ENCODE data around the gene RAB8B. TPM values are rescaled to one million over a fixed set of nuclear protein-coding genes. Genes with fewer than 3 reads are reported as not detected.

The RAB8B gene
- total and polyA plus RNA-seq, 5 donors from 2014 or later: 67.4 to 114 (median 77.7) TPM

DNA sequence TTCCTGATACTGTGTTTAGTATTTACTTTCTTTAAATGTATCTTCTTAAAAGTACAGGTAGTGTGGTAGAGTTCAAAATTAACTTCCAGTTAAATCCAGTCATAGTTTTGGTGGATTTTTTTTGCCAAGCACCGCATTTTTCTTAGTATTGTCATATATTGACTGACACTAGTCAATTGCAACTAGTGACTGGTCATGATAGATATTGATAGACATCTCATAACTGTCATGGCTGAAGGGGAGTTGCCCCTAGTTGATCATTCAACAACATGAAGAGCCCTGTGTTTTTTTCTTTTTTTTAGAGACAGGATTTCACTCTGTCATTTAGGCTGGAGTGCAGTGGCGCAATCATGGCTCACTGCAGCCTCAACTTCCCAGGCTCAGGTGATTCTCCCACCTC is 22.1 kb downstream of the RAB8B start:
- Histone ChIP-seq H3K36me3 (ENCODE audit: control insufficient read depth, insufficient read depth, low read length) (peaks cover 6% of the 10 kb centered on the region), H3K27ac (ENCODE audit: insufficient read depth, low read length, poor library complexity, severe bottlenecking) (peak overlapping the region; percentile 64), H3K4me1 (ENCODE audit: control insufficient read depth, insufficient read depth, low read length, poor library complexity, severe bottlenecking) (peaks cover 72% of the 10 kb centered on the region), H3K9me3 (ENCODE audit: control insufficient read depth in 2 of 2, low read length in 2 of 2) (no peaks in the 10 kb centered on the region), H3K4me3 (ENCODE audit: low read depth, low read length) (peak overlapping the region; percentile 72), H3K27me3 (ENCODE audit: control insufficient read depth, insufficient read depth, low read length) (no peaks in the 10 kb centered on the region)
- Mint-ChIP-seq H3K36me3 (peaks cover 20% of the 10 kb centered on the region), H3K9me3 (no peaks in the 10 kb centered on the region), H3K27me3 (no peaks in the 10 kb centered on the region), H3K4me1 (peaks cover 47 to 86% (median 69%) of the 10 kb centered on the region in 4 donors), H3K27ac (peak overlapping the region; percentile 82 to 98 (median 83)), H3K4me3 (peak overlapping the region; percentile 60 to 90 (median 75))
- DNase-seq: no peak
- no peak for ATAC-seq (ENCODE audit: low read depth in 2 of 2)

DNA sequence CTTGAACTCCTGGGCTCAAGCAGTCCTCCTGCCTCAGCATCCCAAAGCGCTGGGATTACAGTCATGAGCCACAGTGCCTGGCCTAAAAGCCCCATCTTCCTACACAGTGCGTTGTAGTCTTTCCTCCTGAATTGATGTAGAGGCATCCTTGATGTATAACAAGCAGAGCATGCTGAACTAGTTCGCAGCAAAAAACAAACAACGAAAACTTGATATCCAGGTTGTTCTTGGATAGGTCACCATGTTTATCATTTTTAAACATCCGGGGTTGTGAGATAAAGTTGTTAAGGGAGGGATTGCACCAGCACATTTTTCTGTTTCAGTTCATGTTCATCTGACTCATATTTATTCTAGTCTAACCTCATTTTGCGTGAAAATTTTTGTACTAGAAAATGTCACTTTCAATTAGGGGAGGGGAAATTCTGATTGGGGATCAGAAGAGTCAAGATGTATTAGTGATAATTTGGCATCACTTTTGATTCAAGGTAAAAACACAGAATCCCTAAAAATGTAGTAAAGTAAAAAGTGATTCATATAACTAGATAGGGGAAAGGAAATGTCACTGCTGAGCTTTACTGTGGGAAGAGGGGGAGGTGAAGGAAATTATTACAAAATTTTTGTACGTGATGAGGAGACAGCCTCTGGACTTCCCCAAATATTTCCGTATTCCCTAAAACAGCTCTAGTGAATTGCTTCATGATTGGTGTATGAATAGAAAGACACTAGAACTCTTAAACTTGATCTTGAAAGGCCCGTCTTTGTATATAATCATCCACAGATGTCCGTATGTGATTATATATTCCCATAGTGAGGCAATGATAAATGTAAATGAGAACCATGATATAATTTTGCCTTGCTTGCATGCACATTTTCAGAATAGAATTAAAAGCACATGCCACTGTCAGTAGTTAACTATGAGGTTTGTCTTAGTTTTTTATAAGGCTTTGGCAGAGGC is 22.9 kb downstream of the RAB8B start:
- Histone ChIP-seq H3K27me3 (ENCODE audit: control insufficient read depth, insufficient read depth, low read length) (no peaks in the 10 kb centered on the region), H3K4me1 (ENCODE audit: control insufficient read depth, insufficient read depth, low read length, poor library complexity, severe bottlenecking) (peaks cover 69% of the 10 kb centered on the region), H3K9me3 (ENCODE audit: control insufficient read depth in 2 of 2, low read length in 2 of 2) (no peaks in the 10 kb centered on the region), H3K4me3 (ENCODE audit: low read depth, low read length) (peak overlapping the region; percentile 72), H3K27ac (ENCODE audit: insufficient read depth, low read length, poor library complexity, severe bottlenecking) (peak overlapping the region; percentile 64), H3K36me3 (ENCODE audit: control insufficient read depth, insufficient read depth, low read length) (peaks cover 7% of the 10 kb centered on the region)
- H3K4me3 Mint-ChIP-seq: peak overlapping the region; percentile 67 to 77 (median 73)
- DNase-seq (peak in 2 of 3 donors; percentile 45 to 80), ATAC-seq (ENCODE audit: low read depth in 2 of 2) (peak; percentile 61 to 72)
- H3K9me3 Mint-ChIP-seq: no peaks in the 10 kb centered on the region
- peaks cover 13% of the 10 kb centered on the region for H3K36me3 Mint-ChIP-seq
- H3K27ac Mint-ChIP-seq: peak overlapping the region; percentile 3 to 89 (median 82)
- peaks cover 41 to 84% (median 63%) of the 10 kb centered on the region in 4 donors for H3K4me1 Mint-ChIP-seq
- H3K27me3 Mint-ChIP-seq: no peaks in the 10 kb centered on the region

DNA sequence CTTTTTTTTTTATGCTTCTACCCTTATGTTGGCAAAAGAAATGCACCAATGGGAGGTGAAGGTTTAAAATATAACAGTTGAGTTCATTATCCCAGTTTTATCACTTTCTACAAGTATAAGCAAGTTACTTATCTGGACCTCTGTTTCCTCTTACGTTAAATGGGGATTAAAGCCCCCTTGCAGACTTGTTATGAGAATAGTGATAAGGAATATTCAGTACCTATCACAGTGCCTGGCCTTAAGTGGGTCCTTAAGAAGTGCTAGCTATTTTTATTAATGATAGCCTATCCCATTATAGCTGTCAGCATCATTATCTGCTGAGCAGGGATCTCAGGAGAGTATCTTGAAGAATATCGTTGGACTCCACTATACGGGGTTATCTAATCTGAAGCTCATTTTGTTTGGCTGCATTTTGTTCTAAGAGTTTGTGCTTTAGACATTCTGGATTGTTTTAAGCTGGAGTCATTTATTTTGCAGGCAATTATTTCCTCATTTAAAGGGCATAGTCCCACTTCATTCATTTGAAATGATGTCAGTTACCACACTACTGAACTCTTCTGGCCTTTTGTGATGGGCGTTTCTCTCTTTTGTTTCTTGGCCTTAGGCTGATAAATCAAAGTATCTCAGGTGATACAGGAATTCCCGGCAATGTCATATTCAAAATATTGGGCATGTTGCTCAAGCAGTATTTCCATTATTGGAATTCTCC is 28.8 kb downstream of the RAB8B start:
- Mint-ChIP-seq H3K27ac (peak overlapping the region; percentile 20 to 88 (median 33)), H3K9me3 (no peaks in the 10 kb centered on the region), H3K4me3 (peak overlapping the region in 2 of 4 donors; percentile 14 to 43), H3K27me3 (no peaks in the 10 kb centered on the region), H3K36me3 (peaks cover 16% of the 10 kb centered on the region), H3K4me1 (peaks cover 44 to 78% (median 59%) of the 10 kb centered on the region in 4 donors)
- peaks cover 9% of the 10 kb centered on the region for H3K36me3 ChIP-seq (ENCODE audit: control insufficient read depth, insufficient read depth, low read length)
- H3K27ac ChIP-seq (ENCODE audit: insufficient read depth, low read length, poor library complexity, severe bottlenecking): no peak overlapping the region
- H3K4me1 ChIP-seq (ENCODE audit: control insufficient read depth, insufficient read depth, low read length, poor library complexity, severe bottlenecking): peaks cover 34% of the 10 kb centered on the region
- H3K4me3 ChIP-seq (ENCODE audit: low read depth, low read length): no peak overlapping the region
- no peaks in the 10 kb centered on the region for H3K27me3 ChIP-seq (ENCODE audit: control insufficient read depth, insufficient read depth, low read length)
- ATAC-seq (ENCODE audit: low read depth in 2 of 2) (no peak), DNase-seq (no peak)
- H3K9me3 ChIP-seq (ENCODE audit: control insufficient read depth in 2 of 2, low read length in 2 of 2): no peaks in the 10 kb centered on the region

- peaks cover 44 to 74% (median 58%) of the 10 kb centered on the region in 4 donors for H3K4me1 Mint-ChIP-seq
- DNase-seq (no peak), ATAC-seq (ENCODE audit: low read depth in 2 of 2) (no peak)
- H3K4me3 ChIP-seq (ENCODE audit: low read depth, low read length): no peak overlapping the region
- H3K9me3 Mint-ChIP-seq: no peaks in the 10 kb centered on the region
- H3K27me3 ChIP-seq (ENCODE audit: control insufficient read depth, insufficient read depth, low read length): no peaks in the 10 kb centered on the region
- H3K4me1 ChIP-seq (ENCODE audit: control insufficient read depth, insufficient read depth, low read length, poor library complexity, severe bottlenecking): peaks cover 25% of the 10 kb centered on the region
- no peaks in the 10 kb centered on the region for H3K9me3 ChIP-seq (ENCODE audit: control insufficient read depth in 2 of 2, low read length in 2 of 2)
- H3K27ac Mint-ChIP-seq: peak overlapping the region in 2 of 3 donors; percentile 55 to 88
- H3K36me3 Mint-ChIP-seq: peaks cover 16% of the 10 kb centered on the region
- peak overlapping the region in 1 of 4 donors; percentile 35 for H3K4me3 Mint-ChIP-seq
- no peak overlapping the region for H3K27ac ChIP-seq (ENCODE audit: insufficient read depth, low read length, poor library complexity, severe bottlenecking)
- peaks cover 19% of the 10 kb centered on the region for H3K36me3 ChIP-seq (ENCODE audit: control insufficient read depth, insufficient read depth, low read length)
- no peaks in the 10 kb centered on the region for H3K27me3 Mint-ChIP-seq
Measured at GRCh38 chr15:63219196-63219710, 29.8 kb downstream of the RAB8B start.

GRCh38 chr15:63221346-63221745 is 31.9 kb downstream of the RAB8B start:
- Mint-ChIP-seq H3K4me1 (peaks cover 47 to 79% (median 63%) of the 10 kb centered on the region in 4 donors), H3K27me3 (no peaks in the 10 kb centered on the region), H3K27ac (peak overlapping the region in 2 of 3 donors; percentile 88 to 92), H3K4me3 (no peak overlapping the region), H3K9me3 (no peaks in the 10 kb centered on the region), H3K36me3 (peaks cover 25% of the 10 kb centered on the region)
- Histone ChIP-seq H3K4me3 (ENCODE audit: low read depth, low read length) (no peak overlapping the region), H3K27ac (ENCODE audit: insufficient read depth, low read length, poor library complexity, severe bottlenecking) (no peak overlapping the region), H3K36me3 (ENCODE audit: control insufficient read depth, insufficient read depth, low read length) (peaks cover 33% of the 10 kb centered on the region), H3K27me3 (ENCODE audit: control insufficient read depth, insufficient read depth, low read length) (no peaks in the 10 kb centered on the region), H3K4me1 (ENCODE audit: control insufficient read depth, insufficient read depth, low read length, poor library complexity, severe bottlenecking) (peaks cover 17% of the 10 kb centered on the region), H3K9me3 (ENCODE audit: control insufficient read depth in 2 of 2, low read length in 2 of 2) (no peaks in the 10 kb centered on the region)
- DNase-seq (no peak), ATAC-seq (ENCODE audit: low read depth in 2 of 2) (no peak)

- Mint-ChIP-seq H3K4me3 (no peak overlapping the region), H3K27me3 (no peaks in the 10 kb centered on the region), H3K4me1 (peaks cover 54 to 85% (median 76%) of the 10 kb centered on the region in 4 donors), H3K36me3 (peaks cover 20% of the 10 kb centered on the region), H3K27ac (peak overlapping the region in 1 of 3 donors; percentile 25), H3K9me3 (no peaks in the 10 kb centered on the region)
- H3K27ac ChIP-seq (ENCODE audit: insufficient read depth, low read length, poor library complexity, severe bottlenecking): no peak overlapping the region
- H3K4me3 ChIP-seq (ENCODE audit: low read depth, low read length): no peak overlapping the region
- peaks cover 37% of the 10 kb centered on the region for H3K36me3 ChIP-seq (ENCODE audit: control insufficient read depth, insufficient read depth, low read length)
- ATAC-seq (ENCODE audit: low read depth in 2 of 2) (no peak), DNase-seq (no peak)
- H3K9me3 ChIP-seq (ENCODE audit: control insufficient read depth in 2 of 2, low read length in 2 of 2): no peaks in the 10 kb centered on the region
- H3K4me1 ChIP-seq (ENCODE audit: control insufficient read depth, insufficient read depth, low read length, poor library complexity, severe bottlenecking): peaks cover 24% of the 10 kb centered on the region
- no peaks in the 10 kb centered on the region for H3K27me3 ChIP-seq (ENCODE audit: control insufficient read depth, insufficient read depth, low read length)
Measured at GRCh38 chr15:63223463-63223862, 34.1 kb downstream of the RAB8B start.

- H3K27ac ChIP-seq (ENCODE audit: insufficient read depth, low read length, poor library complexity, severe bottlenecking): no peak overlapping the region
- peaks cover 13% of the 10 kb centered on the region for H3K36me3 Mint-ChIP-seq
- peaks cover 41% of the 10 kb centered on the region for H3K36me3 ChIP-seq (ENCODE audit: control insufficient read depth, insufficient read depth, low read length)
- peak overlapping the region in 1 of 3 donors; percentile 75 for H3K27ac Mint-ChIP-seq
- DNase-seq (no peak), ATAC-seq (ENCODE audit: low read depth in 2 of 2) (no peak)
- H3K4me3 Mint-ChIP-seq: no peak overlapping the region
- peaks cover 52 to 83% (median 72%) of the 10 kb centered on the region in 4 donors for H3K4me1 Mint-ChIP-seq
- no peaks in the 10 kb centered on the region for H3K27me3 Mint-ChIP-seq
- no peaks in the 10 kb centered on the region for H3K9me3 ChIP-seq (ENCODE audit: control insufficient read depth in 2 of 2, low read length in 2 of 2)
- no peaks in the 10 kb centered on the region for H3K27me3 ChIP-seq (ENCODE audit: control insufficient read depth, insufficient read depth, low read length)
- no peak overlapping the region for H3K4me3 ChIP-seq (ENCODE audit: low read depth, low read length)
- H3K4me1 ChIP-seq (ENCODE audit: control insufficient read depth, insufficient read depth, low read length, poor library complexity, severe bottlenecking): peaks cover 16% of the 10 kb centered on the region
- no peaks in the 10 kb centered on the region for H3K9me3 Mint-ChIP-seq
Measured at GRCh38 chr15:63225381-63225780, 36.0 kb downstream of the RAB8B start.
